ENCODE data around the gene MYH11.

Gene MYH11

DNA sequence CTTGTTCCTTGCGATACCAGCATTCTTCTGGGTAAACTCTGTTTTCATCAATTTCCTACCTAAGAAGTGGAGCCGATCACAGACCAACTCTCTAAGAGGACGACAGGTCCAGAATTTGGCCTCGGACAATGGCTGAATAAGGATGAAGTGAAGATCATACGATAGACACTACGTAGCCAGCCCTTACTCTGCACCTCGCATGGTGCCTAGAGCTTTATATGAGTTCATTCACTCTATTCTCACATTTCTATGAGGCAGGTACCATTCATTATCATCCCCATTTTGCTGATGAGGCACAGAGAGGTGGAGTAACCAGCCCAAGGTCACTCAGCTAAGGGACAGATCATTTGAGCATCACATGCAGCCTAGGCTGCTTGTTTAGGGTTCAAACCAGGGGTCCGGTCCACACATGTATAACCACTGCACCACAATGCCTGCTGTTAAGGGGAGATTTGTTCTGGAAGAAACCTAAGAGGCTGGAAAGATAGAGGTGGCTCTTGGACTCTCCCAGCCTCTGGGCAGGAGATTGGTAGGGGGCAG lies 78.6 kb downstream of the MYH11 start:
- Histone ChIP-seq H3K4me1 (ENCODE audit: insufficient read depth, low read length, poor library complexity, severe bottlenecking) (no peaks in the 10 kb centered on the region), H3K9me2 (replicated peaks; ENCODE audit: low read depth, low read length) (no peaks in the 10 kb centered on the region), H4K20me1 (ENCODE audit: insufficient read depth, low read length, poor library complexity, severe bottlenecking) (no peaks in the 10 kb centered on the region), H3K36me3 (ENCODE audit: insufficient read depth, low read length) (no peaks in the 10 kb centered on the region), H2AFZ (ENCODE audit: low read length) (0 out of 2 replicates have a peak overlapping the region, but pooled peaks have one; percentile 41), H3K4me3 (ENCODE audit: low read length, poor library complexity, severe bottlenecking) (no peak overlapping the region), H3K4me2 (ENCODE audit: low read depth, low read length, poor library complexity, severe bottlenecking) (no peak overlapping the region), H3F3A (ENCODE audit: low read depth) (no peaks in the 10 kb centered on the region), H3K79me2 (ENCODE audit: insufficient read depth, low read length) (no peaks in the 10 kb centered on the region), H3K9ac (ENCODE audit: low read depth, low read length, poor library complexity, severe bottlenecking) (no peak overlapping the region), H3K9me3 (ENCODE audit: insufficient read depth, low read depth, low read length) (no peaks in the 10 kb centered on the region), H3K27me3 (ENCODE audit: insufficient read depth, low read length, poor library complexity, severe bottlenecking) (no peaks in the 10 kb centered on the region)
- TF ChIP-seq EZH2phosphoT487 (IDR thresholded peaks at IDR 0.05; ENCODE audit: borderline replicate concordance): no peak
- TF ChIP-seq, protein P1, sequence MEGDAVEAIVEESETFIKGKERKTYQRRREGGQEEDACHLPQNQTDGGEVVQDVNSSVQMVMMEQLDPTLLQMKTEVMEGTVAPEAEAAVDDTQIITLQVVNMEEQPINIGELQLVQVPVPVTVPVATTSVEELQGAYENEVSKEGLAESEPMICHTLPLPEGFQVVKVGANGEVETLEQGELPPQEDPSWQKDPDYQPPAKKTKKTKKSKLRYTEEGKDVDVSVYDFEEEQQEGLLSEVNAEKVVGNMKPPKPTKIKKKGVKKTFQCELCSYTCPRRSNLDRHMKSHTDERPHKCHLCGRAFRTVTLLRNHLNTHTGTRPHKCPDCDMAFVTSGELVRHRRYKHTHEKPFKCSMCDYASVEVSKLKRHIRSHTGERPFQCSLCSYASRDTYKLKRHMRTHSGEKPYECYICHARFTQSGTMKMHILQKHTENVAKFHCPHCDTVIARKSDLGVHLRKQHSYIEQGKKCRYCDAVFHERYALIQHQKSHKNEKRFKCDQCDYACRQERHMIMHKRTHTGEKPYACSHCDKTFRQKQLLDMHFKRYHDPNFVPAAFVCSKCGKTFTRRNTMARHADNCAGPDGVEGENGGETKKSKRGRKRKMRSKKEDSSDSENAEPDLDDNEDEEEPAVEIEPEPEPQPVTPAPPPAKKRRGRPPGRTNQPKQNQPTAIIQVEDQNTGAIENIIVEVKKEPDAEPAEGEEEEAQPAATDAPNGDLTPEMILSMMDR (conservative IDR thresholded peaks at IDR 0.05; ENCODE audit: low read length): no peak

DNA sequence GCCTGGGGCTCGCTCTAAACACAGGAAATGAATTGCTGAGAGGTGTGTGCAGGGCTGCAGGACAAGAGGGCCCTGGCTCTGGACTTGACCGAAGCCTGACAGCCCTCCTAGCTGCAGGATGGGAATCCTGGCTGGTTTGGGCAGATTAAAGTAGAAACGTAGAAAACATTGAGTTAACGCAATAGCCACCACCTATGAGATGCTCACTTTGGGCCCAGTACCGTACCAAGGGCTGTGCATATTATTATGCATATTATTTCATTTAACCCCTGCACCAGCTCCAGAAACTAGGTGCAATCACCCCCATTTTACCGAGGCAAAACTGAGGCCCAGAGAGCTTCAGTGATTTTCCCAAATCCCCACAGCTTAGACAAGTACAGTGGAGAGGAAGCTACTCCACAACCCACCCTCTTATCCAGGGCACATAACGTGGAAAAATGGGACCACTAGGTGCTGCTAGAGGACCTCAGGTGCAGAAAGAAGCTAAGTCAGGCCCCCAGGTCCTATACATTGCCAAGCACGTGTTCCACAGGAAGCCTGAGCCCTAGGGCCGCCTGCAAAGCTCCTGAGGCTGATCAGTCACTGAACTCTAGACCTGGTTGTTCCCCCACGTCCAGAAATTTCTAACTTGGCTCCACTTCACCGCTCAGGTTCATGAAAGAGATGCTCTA lies 79.2 kb downstream of the MYH11 start:
- H3K9ac ChIP-seq (ENCODE audit: low read depth, low read length, poor library complexity, severe bottlenecking): no peak overlapping the region
- H2AFZ ChIP-seq (ENCODE audit: low read length): 0 out of 2 replicates have a peak overlapping the region, but pooled peaks have one; percentile 41
- no peaks in the 10 kb centered on the region for H3K9me3 ChIP-seq (ENCODE audit: insufficient read depth, low read depth, low read length)
- H3K9me2 ChIP-seq (replicated peaks; ENCODE audit: low read depth, low read length): no peaks in the 10 kb centered on the region
- TF ChIP-seq EZH2phosphoT487 (IDR thresholded peaks at IDR 0.05; ENCODE audit: borderline replicate concordance): no peak
- TF ChIP-seq, protein P1 (conservative IDR thresholded peaks at IDR 0.05; ENCODE audit: low read length): peak; percentile 62
- H3F3A ChIP-seq (ENCODE audit: low read depth): no peaks in the 10 kb centered on the region
- no peaks in the 10 kb centered on the region for H3K27me3 ChIP-seq (ENCODE audit: insufficient read depth, low read length, poor library complexity, severe bottlenecking)
- no peak overlapping the region for H3K4me3 ChIP-seq (ENCODE audit: low read length, poor library complexity, severe bottlenecking)
- no peaks in the 10 kb centered on the region for H3K79me2 ChIP-seq (ENCODE audit: insufficient read depth, low read length)
- no peaks in the 10 kb centered on the region for H3K36me3 ChIP-seq (ENCODE audit: insufficient read depth, low read length)
- no peak overlapping the region for H3K4me2 ChIP-seq (ENCODE audit: low read depth, low read length, poor library complexity, severe bottlenecking)
- H3K4me1 ChIP-seq (ENCODE audit: insufficient read depth, low read length, poor library complexity, severe bottlenecking): no peaks in the 10 kb centered on the region
- H4K20me1 ChIP-seq (ENCODE audit: insufficient read depth, low read length, poor library complexity, severe bottlenecking): no peaks in the 10 kb centered on the region

DNA sequence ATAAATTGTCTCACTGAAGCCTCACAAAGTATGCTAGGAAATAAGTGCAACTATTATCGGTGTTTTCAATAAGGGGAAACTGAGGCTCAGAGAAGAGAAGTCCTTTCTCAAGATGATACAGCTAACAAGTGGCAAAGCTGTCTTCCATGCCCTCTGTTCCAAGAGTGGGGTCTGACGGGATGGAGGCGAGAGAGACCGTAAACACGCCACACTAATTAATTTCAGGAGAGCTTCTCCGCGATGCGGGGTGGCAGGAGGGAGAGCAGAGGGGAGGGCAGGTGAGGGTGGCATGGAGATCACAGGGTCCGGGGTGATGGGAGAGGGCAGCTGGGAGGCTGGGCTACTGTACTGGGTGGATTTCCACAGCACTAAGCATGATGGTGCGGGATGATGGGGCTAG lies 80.3 kb downstream of the MYH11 start:
- TF ChIP-seq, protein P1 (conservative IDR thresholded peaks at IDR 0.05; ENCODE audit: low read length): no peak
- no peak for TF ChIP-seq EZH2phosphoT487 (IDR thresholded peaks at IDR 0.05; ENCODE audit: borderline replicate concordance)
- Histone ChIP-seq H3K4me1 (ENCODE audit: insufficient read depth, low read length, poor library complexity, severe bottlenecking) (no peaks in the 10 kb centered on the region), H3K9me2 (replicated peaks; ENCODE audit: low read depth, low read length) (no peaks in the 10 kb centered on the region), H3K79me2 (ENCODE audit: insufficient read depth, low read length) (no peaks in the 10 kb centered on the region), H3K36me3 (ENCODE audit: insufficient read depth, low read length) (no peaks in the 10 kb centered on the region), H3K4me2 (ENCODE audit: low read depth, low read length, poor library complexity, severe bottlenecking) (no peak overlapping the region), H4K20me1 (ENCODE audit: insufficient read depth, low read length, poor library complexity, severe bottlenecking) (no peaks in the 10 kb centered on the region), H2AFZ (ENCODE audit: low read length) (no peak overlapping the region), H3K27me3 (ENCODE audit: insufficient read depth, low read length, poor library complexity, severe bottlenecking) (no peaks in the 10 kb centered on the region), H3K9me3 (ENCODE audit: insufficient read depth, low read depth, low read length) (no peaks in the 10 kb centered on the region), H3F3A (ENCODE audit: low read depth) (no peaks in the 10 kb centered on the region), H3K4me3 (ENCODE audit: low read length, poor library complexity, severe bottlenecking) (no peak overlapping the region), H3K9ac (ENCODE audit: low read depth, low read length, poor library complexity, severe bottlenecking) (no peak overlapping the region)

All from Loucy (cell line).